Renal pelvis (tissue), 4 donors: Measurements from ENCODE around the gene ME3. TPM values are rescaled to one million over a fixed set of nuclear protein-coding genes. Genes with fewer than 3 reads are reported as not detected.

Experiments used
- DNase-seq: peaks from one replicate; pipeline ENCODE4 v3.0.0-alpha.2; 2013
- polyA plus RNA-seq, 3 donors: library from polyadenylated mRNA; unstranded; fragments of 120-200 nt; gene quantifications; one replicate each; pipeline ENCODE4 v1.2.1, GENCODE V29; 2013; ENCODE audit not compliant: insufficient read length in 3 of 3

The ME3 gene
- polyA plus RNA-seq, 3 donors: 24.7 to 31.1 (median 28.2) TPM

GRCh38 chr11:86492370-86493010 lies 179.9 kb downstream of the ME3 start:
- DNase-seq: no peak

- DNase-seq: no peak
Measured at GRCh38 chr11:86491027-86491426, 181.4 kb downstream of the ME3 start.

GRCh38 chr11:86490582-86490981 lies 181.8 kb downstream of the ME3 start:
- DNase-seq: no peak

- DNase-seq: no peak
Measured at GRCh38 chr11:86489442-86489841, 183.0 kb downstream of the ME3 start.

GRCh38 chr11:86488553-86488952 lies 183.9 kb downstream of the ME3 start:
- DNase-seq: no peak

- no peak for DNase-seq
Measured at GRCh38 chr11:86487671-86488070, 184.7 kb downstream of the ME3 start.

GRCh38 chr11:86486261-86487030 lies 186.0 kb downstream of the ME3 start:
- no peak for DNase-seq

- DNase-seq: no peak
Measured at GRCh38 chr11:86484795-86485166, 187.6 kb downstream of the ME3 start.

- peak; percentile 33 for DNase-seq
Measured at GRCh38 chr11:86483940-86484794, 188.2 kb downstream of the ME3 start.

GRCh38 chr11:86483610-86483939 lies 188.8 kb downstream of the ME3 start:
- no peak for DNase-seq

GRCh38 chr11:86482692-86483091 lies 189.7 kb downstream of the ME3 start:
- no peak for DNase-seq

- no peak for DNase-seq
Measured at GRCh38 chr11:86481399-86481798, 191.0 kb downstream of the ME3 start.

GRCh38 chr11:86478348-86478747 lies 194.1 kb downstream of the ME3 start:
- no peak for DNase-seq

- peak; percentile 71 for DNase-seq
Measured at GRCh38 chr11:86477495-86478155, 194.8 kb downstream of the ME3 start.

GRCh38 chr11:86476109-86476861 lies 196.1 kb downstream of the ME3 start:
- no peak for DNase-seq

GRCh38 chr11:86475027-86475426 lies 197.4 kb downstream of the ME3 start:
- no peak for DNase-seq

GRCh38 chr11:86473991-86474833 lies 198.2 kb downstream of the ME3 start:
- no peak for DNase-seq

- DNase-seq: no peak
Measured at GRCh38 chr11:86469491-86470388, 202.7 kb downstream of the ME3 start.

- no peak for DNase-seq
Measured at GRCh38 chr11:86468169-86468568, 204.2 kb downstream of the ME3 start.
